Measurements from ENCODE around the gene IFRD2.

GRCh38 chr3:50267280-50267913, 24.8 kb downstream of the IFRD2 start:
- no peak for TF ChIP-seq TFE3 (CRISPR knock-in tag; IDR thresholded peaks at IDR 0.05)
- TF ChIP-seq EP400 (IDR thresholded peaks at IDR 0.05) = no peak
- no peak for TF ChIP-seq FOXA1 (IDR thresholded peaks at IDR 0.05; ENCODE audit: borderline replicate concordance)
- TF ChIP-seq ZKSCAN8 (CRISPR knock-in tag; IDR thresholded peaks at IDR 0.05) = no peak
- TF ChIP-seq STAG1 (CRISPR knock-in tag; IDR thresholded peaks at IDR 0.05; ENCODE audit: borderline replicate concordance) = no peak
